ENCODE measurements around the gene IL24. TPM values are rescaled to one million over a fixed set of nuclear protein-coding genes. Genes with fewer than 3 reads are reported as not detected.

The IL24 gene
- total and polyA plus RNA-seq, 2 donors (not counting 1 experiment from before 2014, with no cell fraction given), result not detected

DNA sequence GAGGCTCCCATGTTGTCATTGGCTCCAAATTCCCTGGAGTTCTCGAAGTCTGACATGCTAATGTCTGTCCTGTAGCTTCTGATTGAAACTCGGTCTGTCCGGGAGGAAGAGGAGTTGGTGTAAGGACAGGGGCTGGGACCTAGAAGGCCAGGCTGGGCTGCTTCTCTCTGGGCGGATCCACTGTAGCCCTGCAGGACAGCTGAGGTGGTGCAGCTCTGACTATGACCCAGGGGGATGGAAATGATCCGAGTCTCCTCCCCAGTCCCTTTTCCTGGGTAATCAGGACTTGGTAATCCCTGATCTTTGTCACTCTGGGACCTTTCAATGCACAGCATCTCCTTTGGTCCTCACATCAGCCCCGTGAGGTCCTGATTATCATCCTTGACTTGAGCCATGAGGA, 34.5 kb downstream of the IL24 start:
- H3K4me3 Mint-ChIP-seq, result peak overlapping the region; percentile 86
- no peaks in the 10 kb centered on the region for H4K20me1 ChIP-seq (ENCODE audit: control insufficient read depth, insufficient read depth, low read length, poor library complexity, severe bottlenecking)
- H3K27ac Mint-ChIP-seq, result peak overlapping the region; percentile 99
- peaks cover 60% of the 10 kb centered on the region for H3K4me1 Mint-ChIP-seq
- no peaks in the 10 kb centered on the region for H3K9me3 Mint-ChIP-seq (ENCODE audit: insufficient read depth)
- WGBS (ENCODE audit: insufficient coverage), result 94% methylated on average over 6 of the region's 6 CpGs
- peak; percentile 23 for TF ChIP-seq CTCF (IDR thresholded peaks at IDR 0.05)
- TF ChIP-seq EZH2 (IDR thresholded peaks at IDR 0.05; ENCODE audit: borderline replicate concordance, insufficient read depth, low read depth, low read length, poor library complexity, severe bottlenecking), result no peak
- ATAC-seq (ENCODE audit: low read depth) (no peak), DNase-seq (no peak)
- H2AFZ ChIP-seq (ENCODE audit: insufficient read depth, low read depth, low read length, poor library complexity, severe bottlenecking), result no peak overlapping the region
- H3K79me2 ChIP-seq (ENCODE audit: control insufficient read depth, insufficient read depth, low read length), result peaks cover 63% of the 10 kb centered on the region
- no peaks in the 10 kb centered on the region for H3K27me3 ChIP-seq (replicated peaks in 1 of 4; ENCODE audit: control extremely low read depth in 1 of 4, control insufficient read depth in 3 of 4, insufficient read depth in 4 of 4, low read length in 3 of 4)
- ChIA-PET CTCF (interaction anchor here (0.9 to 14.5 kb wide), 26 partner anchors 10 to 297 kb away, joined by 3 to 723 read pairs (median 5); partner anchors contain the start of genes DYRK3, FCMR, IL20 and PIGR), POLR2A (interaction anchor here (1.2 to 5.6 kb wide), 3 partner anchors 10 to 296 kb away, joined by 4 to 81 read pairs (median 69); partner anchors contain the start of genes DYRK3 and FCMR)
- H3K36me3 ChIP-seq (replicated peaks in 1 of 2; ENCODE audit: control extremely low read depth in 1 of 2, control insufficient read depth in 1 of 2, extremely low read depth in 1 of 2, insufficient read depth in 2 of 2, low read length in 1 of 2), result no peaks in the 10 kb centered on the region
- H3K27me3 Mint-ChIP-seq, result no peaks in the 10 kb centered on the region
- no peak overlapping the region for H3K9ac ChIP-seq (ENCODE audit: low read length)
- peak overlapping the region; percentile 82 for H3K4me2 ChIP-seq (replicated peaks; ENCODE audit: low read depth, low read length, poor library complexity, severe bottlenecking)
- no peak overlapping the region for H3K4me3 ChIP-seq (ENCODE audit: control extremely low read depth in 1 of 5, extremely low read depth in 1 of 5, insufficient read depth in 1 of 5, low read depth in 2 of 5, low read length in 4 of 5)
- H3K9me3 ChIP-seq (ENCODE audit: control extremely low read depth in 1 of 3, control insufficient read depth in 2 of 3, insufficient read depth in 1 of 3, low read length in 2 of 3), result no peaks in the 10 kb centered on the region
- peaks cover 66 to 69% of the 10 kb centered on the region in 2 donors for H3K4me1 ChIP-seq (ENCODE audit: control insufficient read depth in 2 of 2, insufficient read depth in 2 of 2, low read length in 2 of 2)
- intact Hi-C loops (cut with micrococcal nuclease), result loop anchor here (2.0 to 5.0 kb wide), 4 partner anchors 34 to 123 kb away; partner anchors contain the start of gene IL24
- peak overlapping the region; percentile 88 to 96 for H3K27ac ChIP-seq (ENCODE audit: low read length in 2 of 2)

DNA sequence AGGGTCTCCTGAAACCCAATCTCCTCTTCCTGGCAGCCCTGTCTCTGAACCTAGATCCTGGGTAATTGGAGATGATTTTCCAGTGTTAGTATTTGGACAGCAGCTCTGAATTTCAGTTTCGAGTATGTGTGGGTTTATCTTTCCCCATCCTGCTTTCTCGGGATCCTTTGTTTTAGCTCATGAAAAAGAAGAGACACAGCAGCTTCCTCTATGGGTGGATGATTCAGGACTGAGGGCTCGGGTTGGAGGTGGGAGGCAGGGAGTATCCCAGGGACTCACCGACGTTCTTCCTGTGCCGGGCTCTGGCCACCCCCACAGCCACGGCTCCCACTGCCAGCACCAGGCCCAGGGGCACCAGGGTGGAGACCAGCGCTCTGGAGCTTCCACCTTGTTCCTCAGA, 34.9 kb downstream of the IL24 start:
- H3K36me3 ChIP-seq (replicated peaks in 1 of 2; ENCODE audit: control extremely low read depth in 1 of 2, control insufficient read depth in 1 of 2, extremely low read depth in 1 of 2, insufficient read depth in 2 of 2, low read length in 1 of 2), result no peaks in the 10 kb centered on the region
- intact Hi-C loops (cut with micrococcal nuclease), result loop anchor here (2.0 to 5.0 kb wide), 4 partner anchors 35 to 123 kb away; partner anchors contain the start of gene IL24
- ATAC-seq (ENCODE audit: low read depth) (no peak), DNase-seq (no peak)
- no peak overlapping the region for H3K4me3 ChIP-seq (ENCODE audit: control extremely low read depth in 1 of 5, extremely low read depth in 1 of 5, insufficient read depth in 1 of 5, low read depth in 2 of 5, low read length in 4 of 5)
- Mint-ChIP-seq H3K27ac (peak overlapping the region; percentile 99), H3K27me3 (no peaks in the 10 kb centered on the region), H3K4me3 (peak overlapping the region; percentile 86), H3K9me3 (ENCODE audit: insufficient read depth) (no peaks in the 10 kb centered on the region), H3K4me1 (peaks cover 59% of the 10 kb centered on the region)
- H3K27ac ChIP-seq (ENCODE audit: low read length in 2 of 2), result peak overlapping the region; percentile 88 to 96
- peaks cover 61 to 64% of the 10 kb centered on the region in 2 donors for H3K4me1 ChIP-seq (ENCODE audit: control insufficient read depth in 2 of 2, insufficient read depth in 2 of 2, low read length in 2 of 2)
- H4K20me1 ChIP-seq (ENCODE audit: control insufficient read depth, insufficient read depth, low read length, poor library complexity, severe bottlenecking), result no peaks in the 10 kb centered on the region
- peak overlapping the region; percentile 10 for H2AFZ ChIP-seq (ENCODE audit: insufficient read depth, low read depth, low read length, poor library complexity, severe bottlenecking)
- 84% methylated on average over 4 of the region's 8 CpGs for WGBS (ENCODE audit: insufficient coverage)
- no peaks in the 10 kb centered on the region for H3K9me3 ChIP-seq (ENCODE audit: control extremely low read depth in 1 of 3, control insufficient read depth in 2 of 3, insufficient read depth in 1 of 3, low read length in 2 of 3)
- peaks cover 58% of the 10 kb centered on the region for H3K79me2 ChIP-seq (ENCODE audit: control insufficient read depth, insufficient read depth, low read length)
- H3K9ac ChIP-seq (ENCODE audit: low read length), result no peak overlapping the region
- CTCF ChIA-PET, result interaction anchor here (0.9 to 14.5 kb wide), 26 partner anchors 10 to 297 kb away, joined by 3 to 723 read pairs (median 5); partner anchors contain the start of genes DYRK3, FCMR, IL20 and PIGR
- no peak for TF ChIP-seq EZH2 (IDR thresholded peaks at IDR 0.05; ENCODE audit: borderline replicate concordance, insufficient read depth, low read depth, low read length, poor library complexity, severe bottlenecking)
- TF ChIP-seq CTCF (IDR thresholded peaks at IDR 0.05), result no peak
- H3K27me3 ChIP-seq (replicated peaks in 1 of 4; ENCODE audit: control extremely low read depth in 1 of 4, control insufficient read depth in 3 of 4, insufficient read depth in 4 of 4, low read length in 3 of 4), result no peaks in the 10 kb centered on the region
- POLR2A ChIA-PET, result interaction anchor here (0.6 to 5.6 kb wide), 4 partner anchors 11 to 44 kb away, joined by 4 to 81 read pairs (median 37); partner anchors contain the start of gene FCMR
- peak overlapping the region; percentile 82 for H3K4me2 ChIP-seq (replicated peaks; ENCODE audit: low read depth, low read length, poor library complexity, severe bottlenecking)
